Liver (tissue), 9 donors: ENCODE results near the gene CDX1. TPM values are rescaled to one million over a fixed set of nuclear protein-coding genes. Genes with fewer than 3 reads are reported as not detected.

Experiments used
- DNase-seq: peaks from one replicate; pipeline ENCODE4 v3.0.0-alpha.2; 2017; ENCODE audit warnings: low spot score
- H3K27ac ChIP-seq, 2 donors: one replicate each; pipeline ENCODE4 v1.7.0; 2013; ENCODE audit warnings: inconsistent platforms in 2 of 2, low read length in 2 of 2, control low read depth in 1 of 2, low read depth in 1 of 2, mild to moderate bottlenecking in 1 of 2
- H3K27me3 ChIP-seq, 4 donors: one replicate each; pipeline versions ENCODE4 v1.6.1 to v1.7.0; 2013; ENCODE audit warnings: low read length in 3 of 4, inconsistent platforms in 1 of 4, mild to moderate bottlenecking in 1 of 4, moderate library complexity in 1 of 4; ENCODE audit not compliant: control insufficient read depth in 4 of 4, insufficient read depth in 4 of 4
- H3K36me3 ChIP-seq, 4 donors: one replicate each; pipeline versions ENCODE4 v1.6.1 to v1.7.0; 2013; ENCODE audit warnings: low read length in 3 of 4, mild to moderate bottlenecking in 3 of 4, low read depth in 1 of 4, moderate library complexity in 1 of 4; ENCODE audit not compliant: control insufficient read depth in 4 of 4, insufficient read depth in 3 of 4
- H3K4me1 ChIP-seq, 4 donors: one replicate each; pipeline versions ENCODE4 v1.6.1 to v1.7.0; 2013; ENCODE audit warnings: low read length in 3 of 4, mild to moderate bottlenecking in 3 of 4, moderate library complexity in 1 of 4; ENCODE audit not compliant: control insufficient read depth in 4 of 4, insufficient read depth in 4 of 4
- H3K4me3 ChIP-seq, 3 donors: one replicate each; pipeline versions ENCODE4 v1.6.1 to v1.7.0; 2013; ENCODE audit warnings: low read length in 3 of 3, control low read depth in 1 of 3, low read depth in 1 of 3, mild to moderate bottlenecking in 1 of 3
- H3K9ac ChIP-seq, 2 donors: one replicate each; pipeline ENCODE4 v1.7.0; 2013; ENCODE audit warnings: low read length in 2 of 2, mild to moderate bottlenecking in 2 of 2, moderate library complexity in 2 of 2, control low read depth in 1 of 2, low read depth in 1 of 2
- H3K9me3 ChIP-seq, 4 donors: one replicate each; pipeline versions ENCODE4 v1.6.1 to v1.7.0; 2013; ENCODE audit warnings: low read length in 3 of 4; ENCODE audit not compliant: control insufficient read depth in 4 of 4
- FOXA1 ChIP-seq: IDR thresholded peaks from 2 replicates; pipeline ENCODE4 v1.6.1; 2016; ENCODE audit warnings: antibody characterized with exemption
- FOXA2 ChIP-seq: IDR thresholded peaks from 2 replicates; pipeline ENCODE4 v1.6.1; 2016; ENCODE audit warnings: antibody characterized with exemption
- GABPA ChIP-seq, 2 donors: IDR thresholded peaks in 1 of 2; conservative IDR thresholded peaks in 1 of 2; 2 replicates each; pipeline ENCODE4 v1.6.1; 2016; ENCODE audit warnings: antibody characterized with exemption in 2 of 2, mild to moderate bottlenecking in 1 of 2, moderate library complexity in 1 of 2
- HNF4A ChIP-seq, 2 donors: conservative IDR thresholded peaks; 2 replicates each; pipeline ENCODE4 v1.6.1; 2016; ENCODE audit warnings: antibody characterized with exemption in 2 of 2, mild to moderate bottlenecking in 2 of 2
- HNF4G ChIP-seq: IDR thresholded peaks from 2 replicates; pipeline ENCODE4 v1.6.1; 2016; ENCODE audit warnings: antibody characterized with exemption
- JUND ChIP-seq, 2 donors: IDR thresholded peaks; 2 replicates each; pipeline ENCODE4 v1.6.1; 2016; ENCODE audit warnings: antibody characterized with exemption in 2 of 2
- MAX ChIP-seq: IDR thresholded peaks from 2 replicates; pipeline ENCODE4 v1.6.1; 2016; ENCODE audit warnings: antibody characterized with exemption
- NR2F2 ChIP-seq: IDR thresholded peaks from 2 replicates; pipeline ENCODE4 v1.6.1; 2016; ENCODE audit warnings: antibody characterized with exemption
- RAD21 ChIP-seq, 2 donors: IDR thresholded peaks; 2 replicates each; pipeline ENCODE4 v1.6.1; 2016; ENCODE audit warnings: antibody characterized with exemption in 2 of 2, mild to moderate bottlenecking in 2 of 2
- RXRA ChIP-seq, 2 donors: IDR thresholded peaks; 2 replicates each; pipeline ENCODE4 v1.6.1; 2017 to 2018; ENCODE audit warnings: antibody characterized with exemption in 2 of 2, mild to moderate bottlenecking in 1 of 2
- SP1 ChIP-seq: IDR thresholded peaks from 2 replicates; pipeline ENCODE4 v1.6.1; 2018; ENCODE audit warnings: antibody characterized with exemption, mild to moderate bottlenecking
- TAF1 ChIP-seq: conservative IDR thresholded peaks from 2 replicates; pipeline ENCODE4 v1.6.1; 2016; ENCODE audit warnings: antibody characterized with exemption, mild to moderate bottlenecking
- ZBTB33 ChIP-seq: IDR thresholded peaks from 2 replicates; pipeline ENCODE4 v1.6.1; 2016; ENCODE audit warnings: antibody characterized with exemption
- WGBS: extraction: QIAGEN DNeasy Blood & Tissue Kit; methylation state at CpG from one replicate; pipeline ENCODE4 v1.1.7; 2013; 5-methylcytosine and 5-hydroxymethylcytosine counted together
- polyA plus RNA-seq, 2 donors: library from polyadenylated mRNA; stranded (reverse) in 1 of 2; unstranded in 1 of 2; fragments of 200-250 nt in 1 of 2; fragments of >200 nt in 1 of 2; fragmentation: Nextera tagmentation in 1 of 2; extraction: Ambion mirVana in 1 of 2; gene quantifications; one replicate each; pipeline versions ENCODE4 v1.2.1 to v1.2.3, GENCODE V29; 2013 to 2015
- total RNA-seq, 2 donors: library from RNA; depleted of rRNA; stranded (reverse); fragments of >200 nt; gene quantifications; one replicate each; pipeline ENCODE4 v1.2.3, GENCODE V29; 2014
- TF ChIP-seq, protein P1 (sequence below): IDR thresholded peaks from 2 replicates; pipeline ENCODE4 v1.6.1; 2016; ENCODE audit warnings: antibody characterized with exemption
- TF ChIP-seq, protein P2 (sequence below): fragments of 150-350 bp; IDR thresholded peaks from 2 replicates; pipeline ENCODE4 v1.5.1; 2017; ENCODE audit warnings: improper control_type of control experiment, low read depth, low read length; ENCODE audit not compliant: missing input control
- TF ChIP-seq, protein P3 (sequence below): IDR thresholded peaks from 2 replicates; pipeline ENCODE4 v1.6.1; 2016; ENCODE audit warnings: antibody characterized with exemption, mild to moderate bottlenecking
- donor health status: healthy.
- donor health status: healthy.
- donor health status: healthy.
- donor health status: healthy.
- donor health status: healthy.

CDX1 gene
- total and polyA plus RNA-seq, 4 donors = not detected

GRCh38 chr5:150167908-150168307 is 1.3 kb downstream of the CDX1 start:
- no peak for DNase-seq
- Histone ChIP-seq H3K4me3 (no peak overlapping the region), H3K4me1 (no peaks in the 10 kb centered on the region), H3K27ac (no peak overlapping the region), H3K9ac (no peak overlapping the region), H3K27me3 (peaks cover 0 to 4% (median 0%) of the 10 kb centered on the region in 4 donors), H3K9me3 (no peaks in the 10 kb centered on the region), H3K36me3 (no peaks in the 10 kb centered on the region)
- TF ChIP-seq SP1 = no peak
- 81% methylated on average over 14 of the region's 14 CpGs for WGBS

DNA sequence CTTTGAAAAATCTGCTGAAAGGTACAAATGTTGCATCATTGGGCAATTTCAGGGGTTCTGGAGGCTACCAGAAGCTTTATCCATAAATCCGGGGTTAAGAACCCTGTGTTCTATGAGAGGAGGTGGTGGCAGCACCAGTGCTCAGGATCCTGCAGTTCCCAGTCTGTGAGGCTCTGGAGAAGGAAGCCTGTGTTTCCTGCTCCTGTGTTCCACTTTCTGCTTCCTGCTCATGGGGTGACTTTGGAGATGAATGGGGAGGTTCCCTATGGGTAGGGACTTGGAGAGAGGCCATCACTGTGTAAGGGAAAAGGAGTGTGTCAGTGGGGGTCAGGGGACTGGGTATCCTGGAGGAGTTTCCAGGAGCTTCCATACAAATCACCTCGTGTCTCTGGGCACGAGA is 2.3 kb downstream of the CDX1 start:
- WGBS = 56% methylated on average over 3 of the region's 3 CpGs
- Histone ChIP-seq H3K36me3 (no peaks in the 10 kb centered on the region), H3K27ac (no peak overlapping the region), H3K4me3 (no peak overlapping the region), H3K9ac (no peak overlapping the region), H3K27me3 (peaks cover 0 to 2% (median 0%) of the 10 kb centered on the region in 4 donors), H3K9me3 (no peaks in the 10 kb centered on the region), H3K4me1 (no peaks in the 10 kb centered on the region)
- TF ChIP-seq FOXA2 (no peak), MAX (no peak), FOXA1 (no peak), NR2F2 (no peak), RAD21 (IDR thresholded peaks at IDR 0.05) (no peak), HNF4A (conservative IDR thresholded peaks at IDR 0.05) (no peak), SP1 (no peak), GABPA (IDR thresholded peaks at IDR 0.05 in 1 of 2, conservative IDR thresholded peaks at IDR 0.05 in 1 of 2) (no peak), RXRA (IDR thresholded peaks at IDR 0.05) (no peak)
- TF ChIP-seq, protein P1, sequence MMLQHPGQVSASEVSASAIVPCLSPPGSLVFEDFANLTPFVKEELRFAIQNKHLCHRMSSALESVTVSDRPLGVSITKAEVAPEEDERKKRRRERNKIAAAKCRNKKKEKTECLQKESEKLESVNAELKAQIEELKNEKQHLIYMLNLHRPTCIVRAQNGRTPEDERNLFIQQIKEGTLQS = no peak
- TF ChIP-seq, protein P2, sequence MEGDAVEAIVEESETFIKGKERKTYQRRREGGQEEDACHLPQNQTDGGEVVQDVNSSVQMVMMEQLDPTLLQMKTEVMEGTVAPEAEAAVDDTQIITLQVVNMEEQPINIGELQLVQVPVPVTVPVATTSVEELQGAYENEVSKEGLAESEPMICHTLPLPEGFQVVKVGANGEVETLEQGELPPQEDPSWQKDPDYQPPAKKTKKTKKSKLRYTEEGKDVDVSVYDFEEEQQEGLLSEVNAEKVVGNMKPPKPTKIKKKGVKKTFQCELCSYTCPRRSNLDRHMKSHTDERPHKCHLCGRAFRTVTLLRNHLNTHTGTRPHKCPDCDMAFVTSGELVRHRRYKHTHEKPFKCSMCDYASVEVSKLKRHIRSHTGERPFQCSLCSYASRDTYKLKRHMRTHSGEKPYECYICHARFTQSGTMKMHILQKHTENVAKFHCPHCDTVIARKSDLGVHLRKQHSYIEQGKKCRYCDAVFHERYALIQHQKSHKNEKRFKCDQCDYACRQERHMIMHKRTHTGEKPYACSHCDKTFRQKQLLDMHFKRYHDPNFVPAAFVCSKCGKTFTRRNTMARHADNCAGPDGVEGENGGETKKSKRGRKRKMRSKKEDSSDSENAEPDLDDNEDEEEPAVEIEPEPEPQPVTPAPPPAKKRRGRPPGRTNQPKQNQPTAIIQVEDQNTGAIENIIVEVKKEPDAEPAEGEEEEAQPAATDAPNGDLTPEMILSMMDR = no peak
- DNase-seq = no peak

DNA sequence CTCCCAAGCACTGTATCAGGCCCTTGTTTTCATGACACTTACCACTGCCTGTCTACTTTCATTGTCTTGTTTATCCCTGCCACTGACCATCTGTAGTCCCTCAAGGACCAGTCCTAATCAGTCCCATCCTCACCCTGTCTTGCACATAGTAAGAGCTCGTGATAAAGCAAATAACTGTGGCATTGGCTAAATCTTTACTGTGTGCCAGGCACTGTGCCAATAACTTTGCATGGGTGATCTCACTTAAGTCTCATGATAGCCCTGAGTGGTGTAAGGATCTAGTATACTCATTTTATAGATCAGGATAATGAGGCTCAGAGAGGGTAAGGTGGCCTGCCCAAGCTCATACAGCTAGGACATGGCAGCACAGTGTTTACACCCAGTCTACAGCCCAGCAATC is 5.6 kb downstream of the CDX1 start:
- Histone ChIP-seq H3K27me3 (peaks cover 0 to 2% (median 0%) of the 10 kb centered on the region in 4 donors), H3K9ac (no peak overlapping the region), H3K4me1 (no peaks in the 10 kb centered on the region), H3K27ac (no peak overlapping the region), H3K4me3 (no peak overlapping the region), H3K36me3 (no peaks in the 10 kb centered on the region), H3K9me3 (no peaks in the 10 kb centered on the region)
- WGBS = 65% methylated on average over 1 of the region's 1 CpG
- no peak for DNase-seq
- TF ChIP-seq, protein P1 = no peak
- TF ChIP-seq FOXA1 (no peak), JUND (IDR thresholded peaks at IDR 0.05) (no peak), HNF4A (conservative IDR thresholded peaks at IDR 0.05) (no peak), GABPA (IDR thresholded peaks at IDR 0.05 in 1 of 2, conservative IDR thresholded peaks at IDR 0.05 in 1 of 2) (no peak), FOXA2 (no peak), TAF1 (no peak), ZBTB33 (no peak), NR2F2 (no peak), MAX (no peak), HNF4G (no peak), RXRA (IDR thresholded peaks at IDR 0.05) (no peak), RAD21 (IDR thresholded peaks at IDR 0.05) (no peak), SP1 (no peak)
- TF ChIP-seq, protein P2 = no peak
- TF ChIP-seq, protein P3, sequence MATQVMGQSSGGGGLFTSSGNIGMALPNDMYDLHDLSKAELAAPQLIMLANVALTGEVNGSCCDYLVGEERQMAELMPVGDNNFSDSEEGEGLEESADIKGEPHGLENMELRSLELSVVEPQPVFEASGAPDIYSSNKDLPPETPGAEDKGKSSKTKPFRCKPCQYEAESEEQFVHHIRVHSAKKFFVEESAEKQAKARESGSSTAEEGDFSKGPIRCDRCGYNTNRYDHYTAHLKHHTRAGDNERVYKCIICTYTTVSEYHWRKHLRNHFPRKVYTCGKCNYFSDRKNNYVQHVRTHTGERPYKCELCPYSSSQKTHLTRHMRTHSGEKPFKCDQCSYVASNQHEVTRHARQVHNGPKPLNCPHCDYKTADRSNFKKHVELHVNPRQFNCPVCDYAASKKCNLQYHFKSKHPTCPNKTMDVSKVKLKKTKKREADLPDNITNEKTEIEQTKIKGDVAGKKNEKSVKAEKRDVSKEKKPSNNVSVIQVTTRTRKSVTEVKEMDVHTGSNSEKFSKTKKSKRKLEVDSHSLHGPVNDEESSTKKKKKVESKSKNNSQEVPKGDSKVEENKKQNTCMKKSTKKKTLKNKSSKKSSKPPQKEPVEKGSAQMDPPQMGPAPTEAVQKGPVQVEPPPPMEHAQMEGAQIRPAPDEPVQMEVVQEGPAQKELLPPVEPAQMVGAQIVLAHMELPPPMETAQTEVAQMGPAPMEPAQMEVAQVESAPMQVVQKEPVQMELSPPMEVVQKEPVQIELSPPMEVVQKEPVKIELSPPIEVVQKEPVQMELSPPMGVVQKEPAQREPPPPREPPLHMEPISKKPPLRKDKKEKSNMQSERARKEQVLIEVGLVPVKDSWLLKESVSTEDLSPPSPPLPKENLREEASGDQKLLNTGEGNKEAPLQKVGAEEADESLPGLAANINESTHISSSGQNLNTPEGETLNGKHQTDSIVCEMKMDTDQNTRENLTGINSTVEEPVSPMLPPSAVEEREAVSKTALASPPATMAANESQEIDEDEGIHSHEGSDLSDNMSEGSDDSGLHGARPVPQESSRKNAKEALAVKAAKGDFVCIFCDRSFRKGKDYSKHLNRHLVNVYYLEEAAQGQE = no peak
